Liver (tissue), 3 donors: ENCODE results near the gene NPL.

Experiments
- CTCF ChIP-seq: fragments of 150-350 bp; IDR thresholded peaks from 2 replicates; pipeline ENCODE4 v1.5.1; 2017; ENCODE audit warnings: improper control_type of control experiment, low read depth, low read length; ENCODE audit not compliant: missing input control
- EGR1 ChIP-seq, 2 donors: IDR thresholded peaks; 2 replicates each; pipeline ENCODE4 v1.6.1; 2016 to 2018; ENCODE audit warnings: antibody characterized with exemption in 2 of 2, low read depth in 2 of 2
- FOXA1 ChIP-seq: IDR thresholded peaks from 2 replicates; pipeline ENCODE4 v1.6.1; 2016; ENCODE audit warnings: antibody characterized with exemption
- GABPA ChIP-seq, 2 donors: IDR thresholded peaks in 1 of 2; conservative IDR thresholded peaks in 1 of 2; 2 replicates each; pipeline ENCODE4 v1.6.1; 2016; ENCODE audit warnings: antibody characterized with exemption in 2 of 2, mild to moderate bottlenecking in 1 of 2, moderate library complexity in 1 of 2
- MAX ChIP-seq: IDR thresholded peaks from 2 replicates; pipeline ENCODE4 v1.6.1; 2016; ENCODE audit warnings: antibody characterized with exemption
- RAD21 ChIP-seq, 2 donors: IDR thresholded peaks; 2 replicates each; pipeline ENCODE4 v1.6.1; 2016; ENCODE audit warnings: antibody characterized with exemption in 2 of 2, mild to moderate bottlenecking in 2 of 2
- YY1 ChIP-seq: IDR thresholded peaks from 2 replicates; pipeline ENCODE4 v1.6.1; 2016; ENCODE audit warnings: antibody characterized with exemption, mild to moderate bottlenecking
- ZBTB33 ChIP-seq: IDR thresholded peaks from 2 replicates; pipeline ENCODE4 v1.6.1; 2016; ENCODE audit warnings: antibody characterized with exemption
- TF ChIP-seq, protein P1 (sequence below): IDR thresholded peaks from 2 replicates; pipeline ENCODE4 v1.6.1; 2016; ENCODE audit warnings: antibody characterized with exemption, mild to moderate bottlenecking
- donor health status: healthy.
- donor health status: healthy.

DNA sequence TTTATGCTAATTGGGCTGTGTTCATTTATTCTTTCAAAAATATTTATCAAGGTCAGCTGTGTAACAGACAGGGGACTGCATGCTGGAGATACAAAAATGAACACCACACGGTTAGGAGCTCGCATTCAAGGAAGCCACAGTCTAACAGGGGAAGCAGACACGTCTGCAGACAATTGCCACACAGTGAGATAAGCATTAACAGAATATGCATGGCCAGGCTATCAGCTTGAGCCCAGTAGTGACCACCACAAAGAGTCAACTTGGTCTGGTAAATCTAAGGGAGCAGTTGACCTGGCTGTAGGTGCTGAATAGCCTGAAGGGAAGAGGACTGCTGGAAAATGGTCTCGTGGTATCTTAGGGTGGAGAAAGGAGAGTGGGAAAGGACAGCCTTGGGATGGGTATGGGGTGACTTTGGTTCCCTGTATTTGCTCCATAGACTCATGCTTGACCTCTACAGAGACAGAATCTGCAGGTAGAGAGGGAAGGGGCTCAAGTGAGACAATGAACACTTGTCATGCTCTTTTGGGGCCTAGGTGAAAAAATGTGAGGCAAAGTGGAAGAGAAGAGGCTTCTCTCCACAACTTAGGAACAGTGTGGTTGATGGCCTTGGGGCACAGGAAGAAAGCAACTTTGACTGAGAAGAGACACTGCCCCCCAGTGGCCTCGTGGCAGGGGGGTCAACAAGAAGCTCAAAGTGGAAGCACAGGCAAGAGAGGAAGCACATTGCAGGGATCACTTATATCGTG lies 7.6 kb upstream of the NPL start:
- TF ChIP-seq, protein P1, sequence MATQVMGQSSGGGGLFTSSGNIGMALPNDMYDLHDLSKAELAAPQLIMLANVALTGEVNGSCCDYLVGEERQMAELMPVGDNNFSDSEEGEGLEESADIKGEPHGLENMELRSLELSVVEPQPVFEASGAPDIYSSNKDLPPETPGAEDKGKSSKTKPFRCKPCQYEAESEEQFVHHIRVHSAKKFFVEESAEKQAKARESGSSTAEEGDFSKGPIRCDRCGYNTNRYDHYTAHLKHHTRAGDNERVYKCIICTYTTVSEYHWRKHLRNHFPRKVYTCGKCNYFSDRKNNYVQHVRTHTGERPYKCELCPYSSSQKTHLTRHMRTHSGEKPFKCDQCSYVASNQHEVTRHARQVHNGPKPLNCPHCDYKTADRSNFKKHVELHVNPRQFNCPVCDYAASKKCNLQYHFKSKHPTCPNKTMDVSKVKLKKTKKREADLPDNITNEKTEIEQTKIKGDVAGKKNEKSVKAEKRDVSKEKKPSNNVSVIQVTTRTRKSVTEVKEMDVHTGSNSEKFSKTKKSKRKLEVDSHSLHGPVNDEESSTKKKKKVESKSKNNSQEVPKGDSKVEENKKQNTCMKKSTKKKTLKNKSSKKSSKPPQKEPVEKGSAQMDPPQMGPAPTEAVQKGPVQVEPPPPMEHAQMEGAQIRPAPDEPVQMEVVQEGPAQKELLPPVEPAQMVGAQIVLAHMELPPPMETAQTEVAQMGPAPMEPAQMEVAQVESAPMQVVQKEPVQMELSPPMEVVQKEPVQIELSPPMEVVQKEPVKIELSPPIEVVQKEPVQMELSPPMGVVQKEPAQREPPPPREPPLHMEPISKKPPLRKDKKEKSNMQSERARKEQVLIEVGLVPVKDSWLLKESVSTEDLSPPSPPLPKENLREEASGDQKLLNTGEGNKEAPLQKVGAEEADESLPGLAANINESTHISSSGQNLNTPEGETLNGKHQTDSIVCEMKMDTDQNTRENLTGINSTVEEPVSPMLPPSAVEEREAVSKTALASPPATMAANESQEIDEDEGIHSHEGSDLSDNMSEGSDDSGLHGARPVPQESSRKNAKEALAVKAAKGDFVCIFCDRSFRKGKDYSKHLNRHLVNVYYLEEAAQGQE, result no peak
- TF ChIP-seq YY1 (no peak), CTCF (peak; percentile 60), RAD21 (IDR thresholded peaks at IDR 0.05) (peak; percentile 78 to 87), GABPA (IDR thresholded peaks at IDR 0.05 in 1 of 2, conservative IDR thresholded peaks at IDR 0.05 in 1 of 2) (no peak), EGR1 (IDR thresholded peaks at IDR 0.05; ENCODE audit: low read depth in 2 of 2) (no peak), FOXA1 (no peak), MAX (peak; percentile 31), ZBTB33 (no peak)
